Heart left ventricle (tissue), 13 donors: ENCODE results near the gene CDK5.

Experiments
- CTCF ChIP-seq, 12 donors: fragments of 200-600 bp; sonication (generic) in 4 of 12; IDR thresholded peaks; one replicate each; pipeline versions ENCODE4 v1.5.0 to v1.8.0; 2018 to 2022; ENCODE audit warnings: antibody characterized with exemption in 12 of 12, mild to moderate bottlenecking in 5 of 12
- POLR2A ChIP-seq, 2 donors: fragments of 450-650 bp; IDR thresholded peaks; one replicate each; pipeline ENCODE4 v1.6.1; 2017; ENCODE audit warnings: antibody characterized with exemption in 2 of 2, mild to moderate bottlenecking in 2 of 2, moderate library complexity in 2 of 2
- donor health status: ischemic (EF 13 %, LVEDD 7.1; RV severe dilation, severe dysfunction).
- donor health status: DM: no; HTN: yes; CAD: no.
- donor health status: DM: no; HTN: no; CAD: no.
- donor health status: ischemic (EF 25% LVEDD 6.9; RV normal size, moderate dysfunction).
- donor health status: ischemic (EF 25% LVEDD 5.7; RV mildly dilated, moderate dysfunction).
- donor health status: ischemic (EF 35%, LVEDD 5.7; RV mildly dilated, moderate dysfunction).
- donor health status: nonischemic (EF 11% LVEDD 7.7; RV severe dilation, severe dysfunction).
- donor health status: DM: yes; HTN: yes; CAD: no.
- donor health status: PGD.
- donor health status: ischemic (EF 29% LVEDD 5.4; RV normal size, mild dysfunction).
- donor health status: nonischemic (EF 23%, LVEDD 6.1; RV moderate dilation, normal function).

GRCh38 chr7:151008511-151009323, 49.0 kb downstream of the CDK5 start:
- peak; percentile 74 to 90 (median 84) for TF ChIP-seq CTCF (IDR thresholded peaks at IDR 0.05)
- TF ChIP-seq POLR2A (IDR thresholded peaks at IDR 0.05): no peak
